ENCODE data around the gene FOXJ2.
A peak's percentile ranks its signal among the peaks of the same experiment; 100 is the strongest.
"Not testable (repeated sequence)": the region's sequence is repeated elsewhere in the genome, so short reads cannot be mapped to it uniquely, and the experiment has no call there.

The FOXJ2 gene

DNA sequence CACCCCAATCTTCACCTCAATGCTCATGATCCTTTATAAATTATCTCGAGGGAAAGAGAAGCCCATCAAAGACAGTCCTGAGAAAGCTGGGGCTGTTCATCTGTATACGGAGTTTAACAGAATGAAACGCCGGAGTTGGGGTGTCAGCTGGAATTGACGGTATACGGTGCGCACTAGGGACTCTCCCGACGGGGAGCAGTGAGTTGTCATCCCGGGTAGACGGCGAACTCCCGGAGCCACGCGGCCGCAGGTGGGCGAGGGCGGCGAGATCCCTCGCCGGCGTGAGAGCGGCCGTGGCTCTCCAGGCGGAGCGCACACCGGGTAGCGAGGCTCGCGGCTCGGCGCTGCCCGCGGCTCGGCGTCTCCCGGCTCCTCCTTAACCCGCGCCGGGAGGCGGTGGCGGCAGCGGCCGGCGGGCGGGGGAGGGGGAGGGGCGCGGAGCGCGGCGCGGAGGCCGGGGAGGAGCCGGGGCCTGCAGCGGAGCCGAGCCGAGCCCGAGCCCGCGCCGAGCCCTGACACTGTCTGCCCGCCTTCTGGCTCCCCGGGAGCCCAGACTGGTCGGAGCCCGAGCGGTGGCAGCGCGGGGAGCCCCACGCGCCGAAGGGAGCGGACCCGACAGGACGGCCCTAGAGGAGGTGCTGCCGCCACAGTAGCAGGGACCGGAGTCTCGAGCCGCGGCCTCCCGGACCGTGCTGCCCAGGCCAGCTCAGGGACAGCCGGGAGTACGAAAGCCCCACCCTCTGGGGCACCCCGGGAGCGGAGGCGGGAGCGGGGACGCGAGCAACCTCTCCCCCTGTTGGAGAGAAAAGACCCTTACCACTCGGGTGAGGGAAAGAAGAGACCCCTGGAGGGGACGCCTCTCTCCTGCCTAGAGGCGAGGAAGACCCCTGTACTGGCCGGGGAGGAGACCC is at the start of gene FOXJ2:
TSS of gene FOXJ2 (plus strand) at position 475 of the 911 bp plus-strand sequence. CDS start 7,117 bp downstream, outside the sequence.
- Histone ChIP-seq H3K27me3 (ENCODE audit: control insufficient read depth, insufficient read depth, low read length) (no peaks in the 10 kb centered on the region), H3K4me3 (ENCODE audit: low read depth, low read length) (peak within 1 kb of the TSS; percentile 66), H3K9ac (ENCODE audit: low read depth, low read length) (peak within 1 kb of the TSS; percentile 73), H3K9me3 (ENCODE audit: control insufficient read depth, insufficient read depth, low read length) (no peaks in the 10 kb centered on the region), H3K36me3 (ENCODE audit: control insufficient read depth, insufficient read depth, low read length) (no peaks in the 10 kb centered on the region), H3K4me1 (ENCODE audit: control insufficient read depth, insufficient read depth, low read length) (peaks cover 28% of the 10 kb centered on the region)

DNA sequence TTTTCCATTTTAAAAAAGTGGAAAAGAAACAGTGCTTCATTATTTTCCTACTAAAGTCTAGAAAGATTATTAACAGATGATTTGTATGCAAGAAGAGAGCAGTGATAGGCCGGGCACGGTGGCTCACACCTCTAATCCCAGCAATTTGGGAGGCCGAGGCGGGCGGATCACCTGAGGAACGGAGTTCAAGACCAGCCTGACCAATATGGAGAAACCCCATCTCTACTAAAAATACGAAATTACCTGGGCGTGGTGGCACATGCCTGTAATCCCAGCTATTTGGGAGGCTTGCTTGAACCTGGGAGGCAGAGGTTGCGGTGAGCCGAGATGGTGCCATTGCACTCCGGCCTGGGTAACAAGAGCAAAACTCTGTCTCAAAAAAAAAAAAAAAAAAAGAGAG is 49.5 kb upstream of the FOXJ2 start:
- not testable (repeated sequence) for H3K27me3 ChIP-seq (ENCODE audit: control insufficient read depth, insufficient read depth, low read length); H3K9me3 ChIP-seq (ENCODE audit: control insufficient read depth, insufficient read depth, low read length); H3K36me3 ChIP-seq (ENCODE audit: control insufficient read depth, insufficient read depth, low read length); H3K9ac ChIP-seq (ENCODE audit: low read depth, low read length); H3K4me1 ChIP-seq (ENCODE audit: control insufficient read depth, insufficient read depth, low read length); H3K4me3 ChIP-seq (ENCODE audit: low read depth, low read length)

DNA sequence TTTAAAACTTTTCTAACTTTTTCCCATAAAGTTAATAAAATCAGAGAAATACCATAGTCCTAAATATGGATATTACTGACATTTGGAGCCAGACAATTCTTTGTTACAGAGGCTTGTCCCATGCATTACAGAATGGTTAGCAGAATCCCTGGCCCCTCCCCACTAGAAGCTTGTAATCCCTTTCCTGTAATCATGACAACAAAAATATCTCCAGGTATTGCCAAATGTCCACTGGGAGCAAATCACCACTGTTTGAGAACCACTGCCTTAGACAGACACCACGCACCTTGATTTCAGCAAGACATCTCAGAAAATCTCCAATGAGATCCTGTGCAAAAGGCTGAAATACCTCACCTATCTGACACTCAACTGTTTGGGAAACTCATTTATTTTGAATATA is 49.1 kb upstream of the FOXJ2 start:
- H3K9ac ChIP-seq (ENCODE audit: low read depth, low read length); H3K4me1 ChIP-seq (ENCODE audit: control insufficient read depth, insufficient read depth, low read length); H3K36me3 ChIP-seq (ENCODE audit: control insufficient read depth, insufficient read depth, low read length); H3K9me3 ChIP-seq (ENCODE audit: control insufficient read depth, insufficient read depth, low read length); H3K27me3 ChIP-seq (ENCODE audit: control insufficient read depth, insufficient read depth, low read length); H3K4me3 ChIP-seq (ENCODE audit: low read depth, low read length): not testable (repeated sequence)

DNA sequence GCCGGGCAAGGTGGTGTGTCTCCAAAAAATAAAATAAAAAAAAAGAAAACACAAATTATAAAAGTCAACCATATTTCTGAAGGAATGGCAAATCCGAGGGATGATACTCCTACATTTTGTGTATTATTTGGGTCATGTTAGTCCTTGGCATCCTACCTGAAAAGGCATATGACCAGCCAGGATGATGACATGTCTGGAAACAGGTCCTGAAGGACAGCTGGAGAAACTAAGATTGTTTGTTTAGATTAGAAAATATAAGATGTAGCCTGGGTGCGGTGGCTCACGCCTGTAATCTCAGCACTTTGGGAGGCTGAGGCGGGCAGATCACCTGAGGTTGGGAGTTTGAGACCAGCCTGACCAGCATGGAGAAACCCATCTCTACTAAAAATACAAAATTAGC is 47.6 kb upstream of the FOXJ2 start:
- Histone ChIP-seq H3K27me3 (ENCODE audit: control insufficient read depth, insufficient read depth, low read length) (no peaks in the 10 kb centered on the region), H3K9me3 (ENCODE audit: control insufficient read depth, insufficient read depth, low read length) (no peaks in the 10 kb centered on the region), H3K36me3 (ENCODE audit: control insufficient read depth, insufficient read depth, low read length) (no peaks in the 10 kb centered on the region), H3K4me3 (ENCODE audit: low read depth, low read length) (no peak overlapping the region), H3K9ac (ENCODE audit: low read depth, low read length) (no peak overlapping the region), H3K4me1 (ENCODE audit: control insufficient read depth, insufficient read depth, low read length) (no peaks in the 10 kb centered on the region)

DNA sequence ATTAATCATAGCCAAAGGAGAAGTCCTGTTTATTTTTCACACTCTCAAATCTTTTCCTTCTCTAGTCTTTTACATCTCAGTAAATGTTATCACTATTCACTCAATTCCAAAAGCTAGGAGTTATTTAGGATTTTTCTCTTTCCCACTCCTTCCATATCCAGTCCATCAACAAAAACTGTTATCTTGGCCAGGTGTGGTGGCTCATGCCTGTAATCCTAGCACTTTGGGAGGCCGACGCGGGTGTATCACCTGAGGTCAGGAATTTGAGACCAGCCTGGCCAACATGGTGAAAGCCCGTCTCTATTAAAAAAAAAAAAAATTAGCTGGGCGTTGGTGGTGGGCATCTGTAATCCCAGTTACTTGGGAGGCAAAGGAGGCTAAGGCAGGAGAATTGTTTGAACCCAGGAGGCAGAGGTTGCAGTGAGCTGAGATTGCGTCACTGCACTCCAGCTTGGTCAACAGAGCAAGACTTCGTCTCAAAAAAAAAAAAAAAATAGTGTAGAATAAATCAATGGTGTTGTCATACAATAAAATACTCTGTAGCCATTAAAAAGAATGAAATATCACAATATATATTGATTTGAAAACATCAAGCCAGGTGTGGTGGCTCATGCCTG is 46.6 kb upstream of the FOXJ2 start:
- Histone ChIP-seq H3K9me3 (ENCODE audit: control insufficient read depth, insufficient read depth, low read length) (no peaks in the 10 kb centered on the region), H3K36me3 (ENCODE audit: control insufficient read depth, insufficient read depth, low read length) (no peaks in the 10 kb centered on the region), H3K4me3 (ENCODE audit: low read depth, low read length) (no peak overlapping the region), H3K4me1 (ENCODE audit: control insufficient read depth, insufficient read depth, low read length) (no peaks in the 10 kb centered on the region), H3K27me3 (ENCODE audit: control insufficient read depth, insufficient read depth, low read length) (no peaks in the 10 kb centered on the region), H3K9ac (ENCODE audit: low read depth, low read length) (no peak overlapping the region)

DNA sequence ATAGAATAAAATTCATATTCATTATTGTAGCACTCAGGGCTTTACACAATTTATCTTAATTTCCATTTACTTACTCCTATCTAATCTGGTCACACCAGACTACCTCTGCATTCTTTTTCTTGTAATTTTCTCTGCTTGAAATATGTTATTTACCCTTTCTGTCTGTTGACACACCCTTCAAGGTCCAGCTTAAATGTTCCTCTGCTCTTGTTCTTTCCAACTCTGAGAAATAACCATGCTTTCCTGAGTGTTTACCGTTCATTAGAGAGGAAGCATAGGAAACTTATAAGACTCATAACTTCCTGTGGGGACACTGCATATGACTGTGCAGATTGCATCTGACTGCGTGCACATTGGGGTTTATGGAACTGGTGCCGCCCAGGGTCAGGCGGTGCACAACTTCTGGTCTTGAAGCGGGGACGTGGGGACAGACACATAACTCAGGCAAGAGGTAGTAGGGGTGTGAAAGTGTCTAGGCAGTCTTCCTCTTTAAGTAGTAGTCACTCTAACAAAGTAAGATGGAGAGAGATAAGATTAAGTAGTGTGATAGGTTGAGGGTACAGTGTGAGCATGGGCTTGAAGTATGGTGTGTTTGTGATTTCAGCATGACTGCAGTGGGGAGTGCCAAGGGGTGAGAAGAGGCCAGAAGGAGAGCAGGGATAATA is 42.6 kb upstream of the FOXJ2 start:
- Histone ChIP-seq H3K9ac (ENCODE audit: low read depth, low read length) (no peak overlapping the region), H3K27me3 (ENCODE audit: control insufficient read depth, insufficient read depth, low read length) (no peaks in the 10 kb centered on the region), H3K9me3 (ENCODE audit: control insufficient read depth, insufficient read depth, low read length) (no peaks in the 10 kb centered on the region), H3K4me1 (ENCODE audit: control insufficient read depth, insufficient read depth, low read length) (peaks cover 3% of the 10 kb centered on the region), H3K4me3 (ENCODE audit: low read depth, low read length) (no peak overlapping the region), H3K36me3 (ENCODE audit: control insufficient read depth, insufficient read depth, low read length) (no peaks in the 10 kb centered on the region)

DNA sequence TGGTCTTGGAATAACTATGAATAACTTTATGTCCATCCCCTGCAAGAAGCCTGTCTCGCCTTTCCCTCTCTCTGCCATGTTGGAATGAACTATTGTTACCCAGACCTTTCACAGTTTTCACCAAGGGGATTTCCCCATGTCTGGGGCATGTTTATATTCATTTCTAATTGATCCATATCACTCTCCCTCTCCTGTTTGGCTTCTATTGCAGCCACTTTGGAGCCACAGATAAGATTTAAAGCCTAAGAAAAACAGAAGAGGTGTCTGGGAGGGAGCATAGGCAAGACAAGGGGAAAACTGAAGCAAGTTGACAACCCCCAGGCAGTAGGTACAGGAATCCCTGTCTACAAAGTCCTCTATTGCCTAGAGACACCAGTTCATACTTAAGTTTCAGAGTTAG is 41.0 kb upstream of the FOXJ2 start:
- Histone ChIP-seq H3K4me3 (ENCODE audit: low read depth, low read length) (no peak overlapping the region), H3K4me1 (ENCODE audit: control insufficient read depth, insufficient read depth, low read length) (peaks cover 3% of the 10 kb centered on the region), H3K9ac (ENCODE audit: low read depth, low read length) (no peak overlapping the region), H3K9me3 (ENCODE audit: control insufficient read depth, insufficient read depth, low read length) (no peaks in the 10 kb centered on the region), H3K36me3 (ENCODE audit: control insufficient read depth, insufficient read depth, low read length) (no peaks in the 10 kb centered on the region), H3K27me3 (ENCODE audit: control insufficient read depth, insufficient read depth, low read length) (no peaks in the 10 kb centered on the region)

DNA sequence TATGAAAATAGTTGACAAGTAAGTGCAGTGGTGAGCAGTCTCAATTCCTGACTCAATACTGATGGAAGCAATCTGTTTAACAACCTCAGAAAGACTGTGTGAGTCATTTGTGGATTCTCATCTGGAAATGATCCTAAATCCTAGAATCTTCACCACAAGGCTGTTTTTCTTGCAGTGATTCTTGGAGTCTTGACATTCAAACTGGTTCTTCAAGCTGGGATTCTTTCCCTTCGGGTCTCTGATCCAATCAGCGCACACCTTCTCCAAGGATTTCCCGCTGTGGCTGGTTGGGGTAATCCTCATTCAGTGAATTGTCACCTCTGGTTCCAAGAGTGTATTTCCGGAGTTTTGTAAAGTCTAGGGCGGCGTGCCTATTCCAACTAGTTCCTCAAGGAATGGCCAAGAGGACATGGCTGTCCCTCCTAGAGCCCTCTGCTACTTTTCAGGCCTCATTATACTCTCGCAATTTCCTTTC is 37.7 kb upstream of the FOXJ2 start:
- no peaks in the 10 kb centered on the region for H3K36me3 ChIP-seq (ENCODE audit: control insufficient read depth, insufficient read depth, low read length)
- H3K9me3 ChIP-seq (ENCODE audit: control insufficient read depth, insufficient read depth, low read length): no peaks in the 10 kb centered on the region
- no peak overlapping the region for H3K9ac ChIP-seq (ENCODE audit: low read depth, low read length)
- H3K4me3 ChIP-seq (ENCODE audit: low read depth, low read length): no peak overlapping the region
- H3K4me1 ChIP-seq (ENCODE audit: control insufficient read depth, insufficient read depth, low read length): peaks cover 3% of the 10 kb centered on the region
- no peaks in the 10 kb centered on the region for H3K27me3 ChIP-seq (ENCODE audit: control insufficient read depth, insufficient read depth, low read length)

DNA sequence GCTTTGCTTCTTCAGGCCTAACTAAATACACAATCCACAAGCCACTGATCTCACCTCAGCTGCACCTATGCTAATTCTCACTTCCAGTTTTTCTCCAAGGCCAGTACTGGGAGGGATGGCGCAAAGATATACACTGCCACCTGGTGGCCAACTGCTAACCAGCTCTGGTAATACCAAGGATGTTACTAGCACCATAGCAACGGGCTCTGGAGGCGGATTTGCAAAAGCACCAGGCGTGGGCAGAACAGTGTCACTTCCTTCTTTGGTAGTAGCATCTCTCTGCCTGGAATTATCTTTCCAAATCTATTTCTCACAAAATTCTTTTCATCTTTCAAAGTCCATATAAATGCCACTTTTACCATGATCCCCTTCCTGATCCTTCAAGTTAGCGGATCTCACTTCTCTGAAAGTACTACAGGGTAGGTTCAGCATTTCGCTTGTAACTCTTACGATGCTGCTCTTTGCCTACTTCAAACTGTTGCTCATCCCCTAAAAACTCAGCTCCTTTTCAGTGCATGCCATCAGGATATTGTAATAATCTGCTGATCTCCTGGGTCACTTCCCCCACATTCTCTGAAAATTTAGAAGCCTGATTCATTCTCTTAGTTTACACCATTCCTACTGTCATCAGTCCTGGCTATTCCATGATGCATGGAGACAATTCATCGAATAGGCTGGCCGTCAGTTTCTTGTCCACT is 37.1 kb upstream of the FOXJ2 start:
- Histone ChIP-seq H3K4me1 (ENCODE audit: control insufficient read depth, insufficient read depth, low read length) (peaks cover 3% of the 10 kb centered on the region), H3K27me3 (ENCODE audit: control insufficient read depth, insufficient read depth, low read length) (no peaks in the 10 kb centered on the region), H3K36me3 (ENCODE audit: control insufficient read depth, insufficient read depth, low read length) (no peaks in the 10 kb centered on the region), H3K4me3 (ENCODE audit: low read depth, low read length) (no peak overlapping the region), H3K9me3 (ENCODE audit: control insufficient read depth, insufficient read depth, low read length) (no peaks in the 10 kb centered on the region), H3K9ac (ENCODE audit: low read depth, low read length) (no peak overlapping the region)

DNA sequence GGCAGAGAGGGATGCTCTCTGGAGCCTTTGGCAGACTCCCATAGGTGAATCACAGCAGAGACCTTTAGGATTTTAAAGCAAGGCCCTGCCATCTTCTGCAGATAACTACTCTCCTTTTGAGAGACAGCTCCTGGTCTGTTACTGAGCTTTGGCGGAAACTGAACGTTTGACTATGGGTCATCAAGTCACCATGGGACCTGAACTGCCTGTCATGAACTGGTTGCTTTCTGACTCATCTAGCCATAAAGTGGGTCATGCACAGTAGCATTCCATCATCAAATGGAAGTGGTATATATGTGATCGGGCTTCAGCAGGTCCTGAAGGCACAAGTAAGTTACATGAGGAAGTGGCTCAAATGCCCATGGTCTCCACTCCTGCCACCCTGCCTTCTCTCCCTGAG is 31.7 kb upstream of the FOXJ2 start:
- not testable (repeated sequence) for H3K27me3 ChIP-seq (ENCODE audit: control insufficient read depth, insufficient read depth, low read length); H3K36me3 ChIP-seq (ENCODE audit: control insufficient read depth, insufficient read depth, low read length); H3K4me3 ChIP-seq (ENCODE audit: low read depth, low read length); H3K9me3 ChIP-seq (ENCODE audit: control insufficient read depth, insufficient read depth, low read length); H3K4me1 ChIP-seq (ENCODE audit: control insufficient read depth, insufficient read depth, low read length); H3K9ac ChIP-seq (ENCODE audit: low read depth, low read length)

DNA sequence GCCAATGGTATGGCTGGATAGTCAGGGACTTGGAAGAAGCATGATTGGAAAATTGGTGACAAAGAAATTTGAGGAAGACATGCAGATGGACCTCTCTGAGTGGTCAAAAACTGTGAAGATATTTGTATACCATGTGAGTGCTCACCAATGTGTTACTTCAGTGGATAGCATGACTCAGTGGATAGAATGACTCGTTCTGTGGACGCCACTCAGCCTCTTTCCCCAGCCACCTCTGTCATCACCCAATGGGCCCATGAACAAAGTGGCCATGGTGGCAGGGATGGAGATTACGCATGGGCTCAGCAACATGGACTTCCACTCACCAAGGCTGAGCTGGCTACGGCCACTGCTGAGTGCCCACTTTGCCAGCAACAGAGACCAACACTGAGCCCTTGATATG is 31.0 kb upstream of the FOXJ2 start:
- H3K9ac ChIP-seq (ENCODE audit: low read depth, low read length); H3K27me3 ChIP-seq (ENCODE audit: control insufficient read depth, insufficient read depth, low read length); H3K4me1 ChIP-seq (ENCODE audit: control insufficient read depth, insufficient read depth, low read length); H3K4me3 ChIP-seq (ENCODE audit: low read depth, low read length); H3K36me3 ChIP-seq (ENCODE audit: control insufficient read depth, insufficient read depth, low read length); H3K9me3 ChIP-seq (ENCODE audit: control insufficient read depth, insufficient read depth, low read length): not testable (repeated sequence)
